ENCODE results near the gene PABPN1L. TPM values are rescaled to one million over a fixed set of nuclear protein-coding genes. Genes with fewer than 3 reads are reported as not detected.

Gene PABPN1L
- polyA plus RNA-seq, 6 donors from 2014 or later: not detected

DNA sequence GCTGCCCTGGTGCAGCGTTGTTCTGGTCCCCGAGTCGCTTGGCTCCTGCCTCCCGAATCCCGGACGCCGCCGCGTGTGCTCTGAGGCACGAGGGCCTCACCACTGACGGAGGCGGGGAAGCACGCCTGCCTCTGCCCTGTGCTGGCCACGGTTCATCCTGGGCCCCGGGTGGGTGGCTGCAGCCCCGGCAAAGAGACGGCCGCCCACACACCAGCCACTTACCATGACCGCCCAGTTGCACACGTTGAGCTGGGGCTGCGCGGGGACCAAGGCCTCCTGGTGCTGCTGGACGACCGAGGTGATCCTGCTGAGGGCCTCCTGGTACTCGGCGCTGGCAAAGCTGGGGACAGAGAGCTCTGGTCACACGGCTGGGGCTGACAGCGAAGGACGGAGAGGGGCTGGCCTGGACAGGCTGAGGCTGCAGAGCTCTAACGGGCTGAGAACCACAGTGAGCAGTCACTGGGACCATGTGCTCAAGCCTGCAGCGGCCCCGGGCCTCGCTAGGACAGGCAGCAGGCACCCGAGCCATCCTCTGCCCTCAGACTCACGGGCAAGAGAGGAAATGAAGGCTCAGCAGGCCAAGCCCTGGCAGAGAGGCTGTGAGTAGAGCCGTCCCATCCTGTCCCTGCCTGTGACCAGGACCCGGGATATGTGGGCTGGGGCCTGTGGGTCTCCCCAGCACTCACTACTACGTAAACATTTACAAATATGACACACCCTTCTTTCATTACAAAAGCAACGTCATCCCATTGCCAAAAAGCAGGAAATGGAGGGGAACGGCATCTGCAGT, 48.5 kb downstream of the PABPN1L start:
- no peak for DNase-seq
- H3K4me3 Mint-ChIP-seq: no peak overlapping the region
- no peak for ATAC-seq (ENCODE audit: low read depth in 2 of 2)
- H3K27ac Mint-ChIP-seq: no peak overlapping the region
- H3K9me3 Mint-ChIP-seq: no peaks in the 10 kb centered on the region
- H3K36me3 Mint-ChIP-seq: no peaks in the 10 kb centered on the region
- H3K27me3 Mint-ChIP-seq: no peaks in the 10 kb centered on the region
- H3K4me1 Mint-ChIP-seq: no peaks in the 10 kb centered on the region

DNA sequence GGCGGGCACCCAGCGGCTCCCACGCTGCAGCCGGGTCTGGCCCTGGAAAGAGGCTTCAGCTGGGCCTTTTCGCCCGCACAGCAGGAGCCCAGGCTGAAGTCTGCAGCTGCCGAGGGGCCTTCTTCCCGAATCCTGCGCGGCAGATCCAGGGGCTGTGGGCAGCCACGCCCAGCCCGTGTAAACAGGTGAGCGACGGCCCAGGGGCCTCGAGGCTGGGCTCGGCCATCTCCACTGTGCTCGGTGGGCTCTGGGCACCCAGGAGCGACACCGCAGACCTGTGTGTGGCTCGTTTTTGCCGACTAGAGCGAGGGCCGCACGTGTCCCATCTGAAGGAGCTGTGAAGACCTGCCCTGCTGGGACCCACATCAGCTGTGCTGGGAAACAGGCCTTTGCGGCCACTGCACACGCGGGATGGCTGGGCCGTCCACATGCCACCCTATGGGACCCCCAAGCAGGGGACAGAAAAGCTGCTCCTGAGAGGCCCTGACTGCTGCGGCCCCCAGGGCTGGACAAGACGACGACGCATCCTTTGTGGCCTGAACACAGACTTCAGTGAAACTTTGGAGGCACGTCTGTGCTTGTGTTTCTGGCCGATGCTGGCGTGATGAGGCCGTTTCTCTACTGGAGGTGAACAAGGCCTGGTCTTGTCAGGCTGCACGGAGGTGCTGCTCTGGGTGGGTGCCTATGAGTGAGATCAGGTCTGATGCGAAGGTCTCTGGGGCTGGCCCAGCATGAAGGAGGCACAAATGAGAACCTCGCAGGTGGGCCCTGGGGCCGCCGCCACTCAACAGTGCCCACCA, 49.5 kb downstream of the PABPN1L start:
- Mint-ChIP-seq H3K4me1 (peaks cover under 1 to 8% (median 2%) of the 10 kb centered on the region in 3 donors), H3K4me3 (peak overlapping the region in 1 of 8 donors; percentile 21), H3K27me3 (no peaks in the 10 kb centered on the region), H3K27ac (no peak overlapping the region), H3K36me3 (no peaks in the 10 kb centered on the region), H3K9me3 (no peaks in the 10 kb centered on the region)
- ATAC-seq (ENCODE audit: low read depth in 2 of 2) (no peak), DNase-seq (no peak)

DNA sequence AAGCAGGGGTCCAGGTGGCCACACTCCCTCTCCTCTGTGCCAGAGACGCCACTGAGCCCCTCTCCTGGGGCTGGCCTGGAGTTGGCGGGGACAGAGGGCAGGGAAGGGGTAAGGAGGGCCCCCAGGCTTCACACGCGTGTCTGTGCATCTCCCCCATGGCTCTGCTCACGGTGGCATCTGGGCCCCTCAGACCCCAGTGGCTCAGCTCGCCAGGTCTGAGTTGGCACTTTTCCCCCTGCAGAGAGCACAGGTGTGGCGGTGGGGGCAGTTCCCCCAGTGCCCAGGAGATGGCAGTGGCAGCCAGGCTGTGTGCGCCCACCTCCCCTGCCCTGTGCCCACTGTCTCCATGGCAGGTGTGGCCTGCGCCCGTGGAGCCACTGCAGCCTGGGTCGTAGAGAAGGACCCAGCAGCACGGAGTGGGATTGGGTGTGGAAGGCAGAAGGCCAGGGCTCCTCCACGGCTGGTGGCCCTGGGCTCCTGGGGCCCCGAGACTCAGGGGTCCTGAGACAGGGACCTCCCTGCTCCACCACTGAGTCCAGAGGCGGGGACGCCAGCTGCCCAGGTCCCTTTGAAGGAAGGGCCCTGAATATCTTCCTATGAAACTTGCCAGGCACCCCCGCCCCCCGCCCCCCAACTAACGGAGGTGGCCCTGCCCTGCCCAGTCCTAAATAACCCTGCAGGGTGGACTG, 50.4 kb downstream of the PABPN1L start:
- Mint-ChIP-seq H3K4me1 (peaks cover 2 to 15% (median 7%) of the 10 kb centered on the region in 3 donors), H3K27ac (no peak overlapping the region), H3K4me3 (peak overlapping the region in 1 of 8 donors; percentile 35), H3K36me3 (no peaks in the 10 kb centered on the region), H3K27me3 (no peaks in the 10 kb centered on the region), H3K9me3 (no peaks in the 10 kb centered on the region)
- DNase-seq: peak; percentile 70
- ATAC-seq (ENCODE audit: low read depth in 2 of 2): peak; percentile 13 to 20

DNA sequence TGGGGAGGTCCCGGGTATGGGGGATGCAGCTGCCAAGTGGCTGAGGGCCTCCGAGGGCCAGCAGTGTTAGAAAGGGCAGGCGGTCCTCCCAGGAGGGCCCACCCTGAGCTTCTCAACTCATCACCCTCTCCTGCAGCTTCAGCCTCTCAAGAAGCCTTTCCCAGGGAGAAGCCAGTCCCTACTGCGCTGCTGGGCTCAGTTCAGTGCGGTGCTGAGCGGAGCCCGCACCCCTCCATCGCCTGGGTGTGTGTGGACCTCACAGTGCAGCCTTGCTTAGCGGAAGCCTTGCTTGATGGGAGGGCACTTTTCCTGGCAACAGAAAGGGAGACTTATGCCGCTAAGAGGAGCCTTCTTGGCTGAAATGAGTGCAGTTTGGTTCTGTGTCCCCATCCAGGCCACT, 51.2 kb downstream of the PABPN1L start:
- no peaks in the 10 kb centered on the region for H3K9me3 Mint-ChIP-seq
- no peak overlapping the region for H3K4me3 Mint-ChIP-seq
- peaks cover 8 to 23% (median 11%) of the 10 kb centered on the region in 3 donors for H3K4me1 Mint-ChIP-seq
- no peaks in the 10 kb centered on the region for H3K27me3 Mint-ChIP-seq
- no peak for DNase-seq
- H3K36me3 Mint-ChIP-seq: no peaks in the 10 kb centered on the region
- no peak for ATAC-seq (ENCODE audit: low read depth in 2 of 2)
- no peak overlapping the region for H3K27ac Mint-ChIP-seq

DNA sequence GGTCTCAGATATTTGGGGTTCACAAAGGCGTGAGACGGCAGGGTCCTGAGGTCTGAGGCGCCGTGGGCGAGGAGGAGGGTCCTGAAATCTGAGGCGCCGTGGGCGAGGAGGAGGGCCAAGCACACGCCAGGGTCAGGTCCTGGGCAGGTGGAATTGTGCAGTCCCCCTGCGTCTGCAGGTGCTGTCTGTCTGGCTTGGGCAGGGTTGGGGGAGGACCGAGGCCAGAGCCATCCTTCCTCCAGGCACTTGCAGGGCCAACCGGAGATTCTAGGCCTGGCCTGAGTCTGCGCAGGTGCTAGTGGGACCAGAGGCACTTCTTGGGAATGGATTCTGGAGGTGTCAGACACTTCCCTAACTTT, 52.3 kb downstream of the PABPN1L start:
- no peak for ATAC-seq (ENCODE audit: low read depth in 2 of 2)
- H3K27me3 Mint-ChIP-seq: no peaks in the 10 kb centered on the region
- H3K9me3 Mint-ChIP-seq: no peaks in the 10 kb centered on the region
- peaks cover 12 to 34% (median 14%) of the 10 kb centered on the region in 3 donors for H3K4me1 Mint-ChIP-seq
- no peaks in the 10 kb centered on the region for H3K36me3 Mint-ChIP-seq
- no peak for DNase-seq
- no peak overlapping the region for H3K27ac Mint-ChIP-seq
- peak overlapping the region in 2 of 8 donors; percentile 56 to 82 for H3K4me3 Mint-ChIP-seq

Other genes with a start within 250 kb of the PABPN1L start
- 1 to 10 TPM in 1 of 6 donors, under 1 TPM in 3, not detected in 2; 0.39 to 1.3 (median 0.86) TPM for gene IL17C, start 228.1 kb downstream of the PABPN1L start, polyA plus RNA-seq (ENCODE audit: low read depth in 6 of 6)
- 1,000 to 10,000 TPM; 1,408 to 2,468 (median 1,616) TPM for gene CYBA, start 215.6 kb downstream of the PABPN1L start, polyA plus RNA-seq (ENCODE audit: low read depth in 6 of 6)
- 10 to 100 TPM in 5 of 6 donors, 1 to 10 TPM in 1; 9.7 to 36.1 (median 18.2) TPM for gene MVD, start 203.6 kb downstream of the PABPN1L start, polyA plus RNA-seq (ENCODE audit: low read depth in 6 of 6)
- 1 to 10 TPM; 1.4 to 9.0 (median 5.9) TPM for gene SNAI3, start 180.2 kb downstream of the PABPN1L start, polyA plus RNA-seq (ENCODE audit: low read depth in 6 of 6)
- gene RNF166, start 160.3 kb downstream of the PABPN1L start, polyA plus RNA-seq (ENCODE audit: low read depth in 6 of 6): 10 to 100 TPM; 28.0 to 42.5 (median 33.0) TPM
- 10 to 100 TPM in 5 of 6 donors, 1 to 10 TPM in 1; 9.8 to 16.8 (median 13.1) TPM for gene CTU2, start 160.2 kb downstream of the PABPN1L start, polyA plus RNA-seq (ENCODE audit: low read depth in 6 of 6)
- gene PIEZO1, start 81.4 kb downstream of the PABPN1L start, polyA plus RNA-seq (ENCODE audit: low read depth in 6 of 6): 10 to 100 TPM in 2 of 6 donors, 1 to 10 TPM in 4; 4.0 to 17.2 (median 6.2) TPM
- under 1 TPM in 5 of 6 donors, not detected in 1; 0.08 to 0.27 (median 0.17) TPM for gene CDT1, start 62.9 kb downstream of the PABPN1L start, polyA plus RNA-seq (ENCODE audit: low read depth in 6 of 6)
- gene APRT, start 54.7 kb downstream of the PABPN1L start, polyA plus RNA-seq (ENCODE audit: low read depth in 6 of 6): 100 to 1,000 TPM; 330 to 484 (median 384) TPM
- 10 to 100 TPM in 3 of 6 donors, 1 to 10 TPM in 3; 6.1 to 21.4 (median 9.5) TPM for gene GALNS, start 9.7 kb downstream of the PABPN1L start, polyA plus RNA-seq (ENCODE audit: low read depth in 6 of 6)
- 100 to 1,000 TPM in 1 of 6 donors, 10 to 100 TPM in 5; 87.3 to 100 (median 90.9) TPM for gene TRAPPC2L, start 9.5 kb downstream of the PABPN1L start, polyA plus RNA-seq (ENCODE audit: low read depth in 6 of 6)
- 10 to 100 TPM in 3 of 6 donors, 1 to 10 TPM in 2, under 1 TPM in 1; 0.14 to 19.0 (median 10.0) TPM for gene CBFA2T3, start 110.5 kb upstream of the PABPN1L start, polyA plus RNA-seq (ENCODE audit: low read depth in 6 of 6)
- gene ACSF3, start 227.2 kb upstream of the PABPN1L start, polyA plus RNA-seq (ENCODE audit: low read depth in 6 of 6): 10 to 100 TPM; 30.0 to 43.6 (median 33.9) TPM